ENCODE results near the gene CBLIF.

DNA sequence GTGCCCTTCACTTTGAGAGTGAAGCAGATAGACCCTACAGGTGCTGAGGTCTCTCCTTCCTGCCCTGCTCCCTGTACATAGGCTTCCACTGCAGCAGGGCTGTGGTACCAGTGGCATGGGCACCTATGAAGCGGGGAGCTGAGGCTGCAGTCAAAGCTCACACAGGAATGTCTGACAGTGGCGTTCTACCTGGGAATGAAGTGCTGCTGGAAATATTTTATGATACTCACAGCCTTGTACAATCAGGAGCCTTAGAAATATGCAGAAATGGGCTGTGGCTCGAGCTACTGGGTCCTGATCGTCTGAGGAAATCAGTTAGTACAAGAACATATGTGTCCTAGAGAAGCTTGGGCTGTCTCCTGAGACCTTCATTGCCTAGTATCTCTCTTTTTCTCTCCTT lies 59.5 kb downstream of the CBLIF start:
- TF ChIP-seq CTCF (IDR thresholded peaks at IDR 0.05), result no peak
- TF ChIP-seq POLR2AphosphoS5 (IDR thresholded peaks at IDR 0.05; ENCODE audit: low read depth, low read length), result no peak
- TF ChIP-seq REST (IDR thresholded peaks at IDR 0.05; ENCODE audit: insufficient read depth in 1 of 2, low read depth in 2 of 2, low read length in 1 of 2), result no peak
